CD4-positive, alpha-beta T cell treated with Interleukin-17A for 1 hour (primary cell): Measurements from ENCODE around the gene PMEPA1.

ENCODE experiments used
- DNase-seq: peaks from one replicate; pipeline ENCODE4 v3.0.0-alpha.2; 2020

Gene PMEPA1, protein sequence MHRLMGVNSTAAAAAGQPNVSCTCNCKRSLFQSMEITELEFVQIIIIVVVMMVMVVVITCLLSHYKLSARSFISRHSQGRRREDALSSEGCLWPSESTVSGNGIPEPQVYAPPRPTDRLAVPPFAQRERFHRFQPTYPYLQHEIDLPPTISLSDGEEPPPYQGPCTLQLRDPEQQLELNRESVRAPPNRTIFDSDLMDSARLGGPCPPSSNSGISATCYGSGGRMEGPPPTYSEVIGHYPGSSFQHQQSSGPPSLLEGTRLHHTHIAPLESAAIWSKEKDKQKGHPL

DNA sequence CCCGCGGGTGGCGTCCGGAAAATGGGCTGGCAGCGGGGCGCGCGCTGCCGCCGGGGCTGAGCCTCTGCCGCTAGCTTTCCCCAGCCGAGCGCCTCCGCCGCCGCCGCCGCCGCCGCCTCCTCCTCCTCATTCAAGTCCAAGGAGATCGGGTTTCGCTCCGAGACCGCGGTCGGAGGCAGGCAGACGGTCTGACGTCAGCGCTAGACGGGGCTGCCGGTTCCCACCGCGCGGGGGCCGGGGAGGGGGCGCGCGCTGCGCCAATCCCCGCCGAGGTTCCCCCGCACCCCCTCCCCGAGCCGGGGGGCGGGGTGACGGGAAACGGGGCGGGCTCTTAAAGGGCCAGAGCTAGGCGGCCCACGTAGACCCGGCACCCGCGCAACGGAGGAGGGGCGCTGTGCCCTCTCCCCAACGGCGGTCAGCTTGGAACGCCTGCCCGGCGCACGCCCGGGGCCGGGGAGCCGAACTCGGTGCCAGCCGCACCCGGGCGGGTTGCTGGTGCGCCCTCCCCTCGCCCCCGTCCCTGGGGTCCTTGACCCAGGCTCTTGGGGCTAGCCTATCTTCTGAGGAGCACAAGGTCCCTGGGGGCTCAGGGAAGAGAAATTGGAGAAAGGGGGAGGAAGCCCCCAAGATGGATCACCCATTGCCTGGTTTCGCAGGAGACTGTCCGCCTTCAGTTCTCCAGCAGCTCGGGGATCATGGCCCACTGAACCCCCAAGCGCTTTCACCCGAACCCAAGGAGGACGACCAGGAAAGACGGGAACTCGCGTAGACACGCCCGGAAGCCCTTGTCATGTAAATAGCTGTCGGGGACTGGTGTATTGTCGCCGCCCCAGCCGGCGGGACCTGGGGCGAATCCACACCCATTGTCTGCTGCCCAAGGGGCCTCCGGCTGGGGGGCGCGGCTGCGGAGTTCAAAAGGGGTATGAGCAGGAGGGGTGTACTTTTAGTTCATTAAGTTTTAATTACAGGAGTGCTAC is at the start of gene PMEPA1:
TSS of gene PMEPA1 (minus strand) at position 193 of the 977 bp plus-strand sequence. CDS start 433 bp downstream, outside the sequence.
- peak; percentile 95 for DNase-seq

DNA sequence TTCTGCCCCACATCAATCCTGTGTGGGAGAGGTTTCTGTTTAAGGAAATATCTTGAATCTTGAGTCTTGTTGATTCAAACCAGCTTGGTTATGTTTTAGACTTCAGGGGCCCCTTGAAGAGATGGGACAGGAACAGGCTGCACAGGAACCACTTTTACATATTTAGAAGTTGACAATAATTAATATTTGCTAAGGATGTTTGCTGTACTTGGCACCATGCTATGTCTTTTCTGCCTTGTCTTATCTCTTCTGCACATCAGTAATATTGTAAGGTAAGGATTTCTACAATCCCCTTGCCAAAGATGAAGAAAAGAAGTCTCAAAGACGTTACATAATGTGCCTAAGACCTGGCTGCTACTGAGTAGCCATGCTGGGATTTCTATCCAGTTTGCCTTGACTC is 48.0 kb upstream of the PMEPA1 start:
- DNase-seq, result no peak

DNA sequence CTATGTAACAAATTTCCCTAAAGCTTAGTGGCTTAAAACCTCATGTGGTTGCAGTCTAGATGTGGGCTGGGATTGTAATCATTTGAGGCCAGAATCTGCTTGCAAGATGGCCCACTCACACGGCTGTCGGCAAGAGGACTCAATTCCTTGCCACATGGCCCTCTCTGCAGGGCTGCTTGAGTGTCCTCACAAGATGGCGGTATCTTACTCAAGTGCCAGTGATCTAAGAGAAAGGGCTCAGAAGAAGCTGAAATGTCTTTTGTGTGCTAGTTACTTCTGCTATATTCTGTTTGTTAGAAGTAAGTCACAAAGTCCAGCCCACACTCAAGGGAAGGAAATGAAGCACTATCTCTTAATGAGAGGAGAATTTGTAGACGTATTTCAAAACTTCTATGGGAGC is 47.1 kb upstream of the PMEPA1 start:
- DNase-seq, result no peak

DNA sequence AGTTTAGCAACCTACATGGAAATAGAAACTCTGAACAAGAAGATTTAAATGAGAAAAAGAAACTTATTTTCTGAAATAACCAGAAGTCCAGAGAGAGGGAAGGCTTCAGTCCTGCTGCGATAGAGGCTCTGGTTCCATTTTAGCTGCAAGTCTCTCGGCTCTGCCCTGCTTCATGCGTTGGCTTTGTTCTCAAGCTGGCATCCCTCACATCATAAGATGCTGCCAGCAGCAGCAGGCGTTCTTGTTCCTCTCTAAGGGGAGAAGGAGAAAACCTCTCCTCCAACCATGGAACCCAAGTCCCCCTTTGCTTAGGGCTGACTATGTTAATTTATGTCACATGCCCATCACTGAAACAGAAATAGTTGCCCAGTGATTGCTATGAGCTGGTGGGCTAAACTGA is 46.4 kb upstream of the PMEPA1 start:
- DNase-seq, result no peak

DNA sequence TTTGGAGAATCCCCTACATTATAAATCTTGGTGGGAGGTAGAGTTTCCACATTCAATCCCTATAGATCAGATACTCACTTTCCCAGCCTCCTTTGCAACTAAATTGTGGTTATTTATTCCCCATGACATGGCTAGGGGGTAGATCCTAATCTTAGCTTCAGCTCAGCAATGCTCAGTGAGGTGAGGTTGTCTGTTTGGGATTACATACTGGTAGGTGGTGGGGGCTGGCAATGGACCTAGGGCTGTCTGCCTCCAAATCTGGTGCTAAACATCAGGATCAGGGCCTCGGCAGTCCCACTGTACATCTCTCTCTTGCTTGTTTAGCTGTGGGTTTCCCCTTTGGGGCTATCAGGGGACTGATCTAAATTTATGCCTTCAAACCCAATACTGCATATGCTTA is 45.8 kb upstream of the PMEPA1 start:
- no peak for DNase-seq

DNA sequence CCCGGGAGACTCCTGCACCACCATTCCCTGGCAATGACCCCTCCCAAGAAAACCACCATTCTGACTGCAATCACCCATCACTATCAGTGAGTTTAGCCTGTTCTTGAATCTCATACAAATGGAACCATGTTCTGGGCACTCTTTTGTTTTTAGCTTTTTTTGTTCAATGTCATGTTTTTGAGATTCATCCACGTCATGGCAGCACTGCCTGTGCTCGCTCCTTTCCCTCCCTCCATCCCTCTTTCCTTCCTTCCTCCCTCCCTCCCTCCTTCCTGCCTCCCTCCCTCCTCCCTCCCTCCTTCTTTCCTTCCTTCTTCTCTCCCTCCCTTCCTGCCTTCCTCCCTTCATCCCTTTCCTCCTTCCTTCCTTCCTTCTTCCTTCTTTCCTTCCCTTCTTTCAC is 44.4 kb upstream of the PMEPA1 start:
- no peak for DNase-seq

DNA sequence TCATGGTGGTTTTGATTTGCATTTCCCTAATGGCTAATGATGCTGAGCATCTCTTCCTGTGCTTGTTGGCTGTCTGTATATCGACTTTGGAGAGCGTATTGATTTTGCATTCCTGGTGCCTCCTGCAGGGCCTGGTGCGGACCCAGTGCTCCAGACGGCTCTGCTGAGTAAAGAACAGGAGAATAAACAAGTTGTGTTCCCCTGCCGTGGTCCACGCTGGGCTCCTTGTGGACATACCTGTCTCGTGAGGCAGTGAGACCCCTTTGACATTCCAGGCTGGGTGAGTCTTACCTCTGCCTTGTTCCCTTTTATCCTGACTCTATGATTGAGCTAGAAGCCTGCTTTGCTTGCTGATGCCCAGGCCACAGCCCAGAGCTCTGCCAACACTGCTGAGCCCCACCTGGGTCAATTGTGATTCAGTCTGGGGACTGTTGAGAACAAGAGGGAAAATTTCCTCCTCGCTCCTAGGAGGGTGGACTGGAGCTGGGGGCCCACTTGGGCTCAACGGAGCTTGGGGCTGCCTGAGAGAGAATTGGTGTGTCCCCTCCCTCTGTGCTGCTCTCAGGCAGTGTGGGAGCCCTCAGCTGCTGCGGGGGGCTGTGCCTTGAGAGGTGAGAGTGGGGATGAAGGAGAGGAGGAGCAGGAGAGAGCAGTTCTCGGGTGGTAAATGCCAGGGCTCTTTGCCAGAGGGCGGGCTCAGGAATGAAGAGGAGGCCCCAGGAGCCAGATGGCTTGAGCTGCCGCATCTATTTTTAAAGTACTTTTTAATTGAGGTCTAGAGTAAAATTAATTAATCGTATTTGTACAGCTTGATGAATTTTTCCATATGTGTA is 43.7 kb upstream of the PMEPA1 start:
- DNase-seq, result no peak

DNA sequence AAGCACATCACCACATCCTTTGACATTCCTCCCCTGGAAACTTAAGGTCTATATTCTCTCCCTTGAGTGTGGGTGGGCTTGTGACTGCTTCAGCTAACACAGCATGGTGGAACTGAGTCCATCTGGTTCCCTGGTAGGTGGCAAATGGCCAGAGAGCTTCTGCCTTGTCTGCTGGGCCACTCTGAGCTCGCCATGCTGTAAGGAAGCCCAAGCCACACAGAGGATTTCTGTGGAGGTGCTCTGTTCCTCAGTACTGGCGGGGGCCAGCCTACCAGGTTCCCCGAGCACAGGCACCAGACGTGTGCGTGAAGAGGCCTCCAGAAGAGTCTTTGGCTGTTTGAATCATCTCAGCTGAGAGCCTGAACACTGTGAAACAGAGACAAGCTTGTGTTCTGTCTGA is 41.6 kb upstream of the PMEPA1 start:
- no peak for DNase-seq

DNA sequence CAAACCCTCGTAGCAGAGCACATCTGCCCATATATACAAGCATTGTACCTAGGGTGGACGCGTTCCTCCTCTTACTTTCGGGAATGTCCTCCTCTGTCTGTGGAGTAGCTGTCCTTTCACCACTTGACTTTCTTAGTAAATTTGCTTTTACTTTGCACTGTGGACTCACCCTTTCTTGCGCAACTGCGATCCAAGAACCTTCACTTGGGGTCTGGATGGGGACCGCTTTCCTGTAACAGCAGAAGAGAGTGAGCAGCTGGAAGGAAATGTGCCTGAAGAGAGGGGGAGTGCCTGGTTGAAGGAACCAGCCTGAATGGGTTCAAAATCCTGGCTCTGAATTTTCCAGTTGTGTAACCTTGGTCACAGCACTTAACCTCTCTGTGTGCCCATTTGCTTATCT is 40.1 kb upstream of the PMEPA1 start:
- DNase-seq, result no peak

DNA sequence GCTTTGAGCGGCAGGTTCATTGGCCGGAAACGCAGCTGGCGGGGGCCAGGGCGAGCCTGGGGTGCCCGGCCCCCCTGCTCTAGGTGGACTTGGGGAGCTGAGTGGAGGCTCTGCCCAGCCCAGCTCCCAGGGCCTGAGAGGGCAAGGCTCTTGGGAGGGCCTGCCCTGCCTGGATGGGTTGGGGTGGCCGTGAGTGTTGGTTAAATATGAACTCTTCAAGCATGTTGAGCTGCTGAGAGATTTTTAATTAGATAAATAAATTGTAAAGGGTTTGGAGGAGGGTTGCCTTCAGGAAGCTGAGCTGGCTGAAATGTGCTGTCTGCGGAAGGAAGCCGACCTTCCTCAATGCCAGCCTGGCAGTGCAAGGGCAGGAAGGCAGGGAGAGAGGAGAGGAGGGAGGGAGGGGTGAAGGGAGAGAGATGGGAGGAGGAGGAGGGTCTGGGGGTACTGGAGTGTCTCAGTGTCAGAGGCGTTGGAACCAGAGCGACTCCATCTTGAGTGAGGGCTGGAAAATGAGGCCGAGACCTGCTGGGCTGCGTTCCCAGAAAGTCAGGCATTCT is 39.4 kb upstream of the PMEPA1 start:
- DNase-seq, result no peak

DNA sequence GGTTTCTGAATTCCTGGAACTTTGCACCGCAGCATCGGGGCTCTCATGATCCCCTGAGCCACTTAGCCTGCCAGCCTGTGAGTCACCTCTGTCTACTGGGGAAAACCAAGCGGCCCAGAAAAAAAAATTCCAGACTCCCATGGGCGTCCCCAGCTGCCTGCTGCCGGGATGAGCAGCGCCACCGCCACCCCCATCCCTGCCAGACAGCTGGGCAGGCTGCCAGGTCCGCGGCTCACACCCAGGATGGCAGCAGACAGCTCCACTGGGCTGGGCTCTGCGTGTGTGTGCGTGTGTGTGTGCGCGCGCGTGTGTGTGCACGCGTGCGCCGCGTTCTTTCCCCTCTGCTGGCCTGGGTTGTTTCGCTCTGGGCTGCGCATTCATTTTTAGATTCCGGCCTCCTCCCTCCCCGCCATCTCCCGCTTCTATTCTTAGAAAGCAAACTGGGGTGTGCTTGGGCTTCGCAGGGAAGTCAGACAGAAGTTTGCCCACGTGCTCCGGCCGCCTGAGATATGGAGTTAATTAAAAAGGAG is 38.9 kb upstream of the PMEPA1 start:
- DNase-seq, result peak; percentile 32

DNA sequence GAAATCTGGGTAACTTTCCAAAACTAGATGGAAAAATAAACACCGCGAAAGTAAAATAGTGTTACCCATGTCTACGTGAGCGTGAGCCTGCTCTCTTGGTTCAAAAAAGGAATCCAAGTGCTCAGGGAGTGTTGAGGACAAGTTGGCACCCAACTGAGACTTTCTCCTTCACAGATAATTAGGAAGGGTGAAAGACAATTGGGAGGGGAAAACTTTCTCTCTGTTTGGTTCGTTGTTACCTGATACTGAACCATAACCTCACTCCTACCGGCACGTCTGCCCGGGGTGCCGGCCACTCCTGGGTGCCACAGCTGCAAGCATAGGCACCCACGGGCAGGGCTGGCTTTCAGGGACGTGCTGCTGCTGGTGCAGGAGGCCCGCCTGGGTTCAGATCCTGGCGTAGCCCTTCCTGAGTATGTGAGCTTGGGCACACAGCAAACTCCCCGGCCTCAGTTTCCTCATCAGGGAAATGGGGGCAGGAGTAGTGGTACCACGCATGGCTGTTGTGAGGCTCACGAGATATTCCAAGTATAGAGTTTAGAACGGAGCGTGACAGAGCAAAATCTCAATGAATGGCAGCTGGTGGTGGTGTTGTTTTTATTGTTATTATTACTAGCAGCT is 38.2 kb upstream of the PMEPA1 start:
- no peak for DNase-seq

DNA sequence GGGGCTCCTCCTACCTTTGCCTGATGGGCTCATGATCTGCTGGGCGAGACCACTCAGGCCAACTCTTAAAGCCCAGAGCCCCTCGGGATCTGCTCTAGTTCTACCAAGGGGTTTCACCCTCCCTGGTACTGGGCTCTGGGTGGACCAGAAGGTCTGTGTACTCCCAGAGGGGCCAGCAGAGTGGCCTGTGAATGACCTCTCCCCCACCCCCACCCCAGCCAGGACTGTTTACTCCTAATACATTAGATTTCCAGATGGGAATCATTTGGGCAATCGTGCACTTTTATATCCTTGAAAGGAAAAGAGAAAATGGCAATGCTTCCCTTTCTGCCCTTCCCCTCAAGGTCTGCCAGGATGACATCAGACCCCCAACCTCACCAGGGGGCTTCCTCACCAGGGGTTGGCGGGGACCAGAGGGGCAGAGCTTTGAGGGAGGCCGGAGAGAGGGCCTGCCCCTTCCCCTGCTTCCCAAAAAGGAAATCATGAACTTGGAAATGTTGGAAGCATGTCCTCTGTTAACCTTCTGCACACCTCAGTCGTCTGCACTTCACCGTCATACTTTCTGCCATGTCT is 37.1 kb upstream of the PMEPA1 start:
- DNase-seq, result no peak

DNA sequence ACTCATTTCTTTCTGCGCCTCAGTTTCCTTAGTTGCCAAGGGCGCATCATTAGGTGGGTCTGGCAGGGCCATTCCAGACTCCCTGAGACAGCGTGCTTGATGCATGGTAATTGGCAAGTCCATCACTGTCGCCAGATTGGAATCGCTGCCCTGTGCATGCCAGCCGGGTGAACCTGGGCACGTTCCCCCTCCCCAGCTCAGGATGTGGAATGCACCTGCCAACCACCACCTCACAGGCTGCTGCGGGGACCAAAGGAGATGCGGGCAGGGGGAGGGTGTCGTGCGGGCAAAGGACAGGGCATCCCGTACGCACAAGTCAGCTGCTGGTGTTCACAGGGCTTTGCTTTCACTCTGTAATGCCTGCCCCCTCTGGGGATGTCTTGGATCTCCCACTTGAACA is 36.4 kb upstream of the PMEPA1 start:
- DNase-seq, result no peak

DNA sequence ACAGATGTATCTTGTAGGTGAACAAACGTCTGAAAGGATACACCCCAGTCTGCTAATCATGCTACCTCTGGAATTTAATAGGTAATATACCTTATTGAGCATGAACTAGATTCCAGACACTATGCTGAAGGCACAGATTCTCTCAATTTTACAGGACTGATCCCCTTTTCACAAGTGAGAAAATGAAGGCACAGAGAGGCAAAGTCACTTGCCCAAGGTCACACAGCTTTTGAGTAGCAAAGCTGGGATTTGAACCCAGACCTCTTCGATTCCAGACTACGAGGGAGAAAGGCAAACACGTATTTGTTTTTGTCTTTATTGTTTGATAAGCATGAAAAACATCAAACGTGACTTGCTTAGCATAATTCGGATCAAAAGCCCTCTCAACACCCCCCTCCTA is 34.4 kb upstream of the PMEPA1 start:
- DNase-seq, result no peak

DNA sequence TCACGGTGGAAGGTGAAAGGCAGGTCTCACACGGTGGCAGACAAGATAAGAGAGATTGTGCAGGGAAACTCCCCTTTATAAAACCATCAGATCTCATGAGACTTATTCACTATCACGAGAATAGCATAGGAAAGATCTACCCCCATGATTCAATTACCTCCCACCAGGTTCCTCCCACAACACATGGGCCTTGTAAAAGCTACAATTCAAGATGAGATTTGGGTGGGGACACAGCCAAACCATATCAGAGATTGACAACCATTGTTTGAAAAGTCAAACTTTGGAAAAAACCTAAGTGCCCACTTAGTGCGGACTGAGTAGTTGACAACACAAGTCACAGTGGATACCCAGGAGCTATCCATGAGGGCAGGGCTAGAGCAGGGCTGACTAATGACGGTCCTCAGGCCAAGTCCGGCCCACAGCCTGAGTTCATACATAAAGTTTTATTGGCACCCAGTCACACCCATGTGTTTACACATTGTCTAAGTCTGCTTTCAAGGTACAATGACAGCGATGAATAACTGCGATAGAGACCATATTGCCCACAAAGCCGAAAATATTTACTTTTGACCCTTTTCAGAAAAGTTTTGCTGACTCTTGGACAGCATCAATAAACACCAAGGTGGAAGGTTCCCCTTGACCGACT is 33.8 kb upstream of the PMEPA1 start:
- DNase-seq, result no peak

DNA sequence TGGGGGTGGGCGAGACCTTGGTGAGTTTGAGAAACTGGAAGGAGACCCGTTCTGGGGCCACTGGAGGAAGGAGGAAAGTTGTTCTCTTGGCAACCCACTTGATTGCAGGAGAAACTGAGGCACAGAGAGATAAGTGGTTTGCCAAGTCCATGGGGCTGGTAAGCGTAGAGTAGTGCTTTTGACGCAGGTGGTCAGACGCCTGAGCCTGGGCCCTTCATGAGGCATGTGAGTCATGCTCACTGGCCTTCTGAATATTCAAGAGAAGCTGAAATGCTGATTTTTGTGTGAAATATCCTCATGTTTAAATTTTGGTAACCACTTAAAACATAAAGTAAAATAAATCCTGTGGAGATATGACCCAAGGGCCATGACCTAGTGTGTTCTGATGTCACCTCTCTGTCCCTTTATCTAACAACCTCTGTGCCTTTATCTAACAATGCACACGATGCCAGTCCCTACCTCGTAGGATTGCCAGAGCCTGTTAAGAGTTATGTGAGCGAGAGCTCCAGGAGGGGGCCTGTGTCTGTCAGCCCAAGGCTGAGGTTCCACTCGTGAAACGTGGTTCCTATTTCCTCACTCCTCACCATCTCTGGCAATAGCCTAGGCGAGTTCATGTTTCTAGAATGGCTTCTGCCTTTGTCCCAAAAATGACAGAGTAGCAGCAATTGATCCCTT is 32.8 kb upstream of the PMEPA1 start:
- no peak for DNase-seq

DNA sequence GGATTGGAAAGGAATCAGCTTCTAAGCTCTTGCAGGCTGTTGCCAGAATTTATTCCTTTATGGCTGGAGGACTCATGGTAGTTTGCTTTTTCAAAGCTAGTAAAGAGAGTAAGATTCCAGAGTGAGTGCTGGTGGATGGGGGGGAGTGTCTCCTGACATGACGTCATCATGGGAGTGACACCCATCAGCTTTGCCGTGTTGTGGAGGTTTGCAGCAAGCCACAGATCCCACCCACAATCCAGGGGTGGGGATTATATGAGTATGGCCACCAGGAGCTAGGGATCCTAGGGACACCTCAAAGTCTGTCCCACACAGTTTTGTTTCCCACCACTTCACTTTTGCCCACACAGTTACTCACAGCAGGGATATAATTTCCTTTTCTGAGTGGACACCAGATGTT is 28.7 kb upstream of the PMEPA1 start:
- DNase-seq, result no peak

DNA sequence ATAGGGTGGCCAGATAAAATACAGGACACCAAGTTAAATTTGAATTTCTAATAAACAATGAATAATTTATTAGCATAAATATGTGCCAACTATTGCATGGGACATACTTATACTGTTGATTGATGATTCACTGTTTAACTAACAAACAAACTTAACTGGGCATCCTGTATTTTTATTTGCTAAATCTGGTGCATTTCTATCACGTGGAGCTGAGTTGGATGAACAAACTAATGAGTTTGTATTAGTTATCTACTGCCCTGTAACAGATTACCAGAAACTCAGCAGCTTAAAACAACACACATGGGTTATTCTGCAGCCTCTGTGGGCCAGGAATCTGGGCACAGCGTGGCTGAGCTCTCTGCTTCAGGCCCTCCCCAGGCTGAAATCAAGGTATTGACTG is 28.2 kb upstream of the PMEPA1 start:
- DNase-seq, result no peak

DNA sequence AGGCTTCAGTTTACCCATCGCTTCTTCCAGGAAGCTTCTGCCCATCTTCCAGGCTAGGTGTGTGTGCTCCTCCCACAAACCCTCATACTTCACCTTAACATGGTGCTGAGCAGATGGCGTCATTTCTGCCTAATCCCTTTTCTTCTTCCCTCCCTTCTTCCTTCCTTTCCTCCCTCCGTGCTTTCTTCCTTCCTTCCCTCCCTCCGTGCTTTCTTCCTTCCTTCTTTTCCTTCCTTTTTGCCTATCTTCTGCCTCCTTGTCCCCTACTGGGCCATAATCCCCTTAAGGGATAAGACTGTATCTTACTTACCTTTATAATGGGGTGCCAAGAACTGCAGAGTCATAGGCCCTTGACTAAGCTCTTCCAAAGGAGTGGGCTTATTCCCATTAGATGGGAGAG is 27.5 kb upstream of the PMEPA1 start:
- DNase-seq, result no peak
